T47D (cell line): Measurements from ENCODE around the gene CASK.

ENCODE experiments used
- DNase-seq, 2 experiments: peaks; one replicate each; pipeline versions ENCODE4 v3.0.0 to v3.0.0-alpha.2; 2011 to 2012; ENCODE audit warnings: low read depth in 1 of 2, low spot score in 1 of 2
- JUND ChIP-seq: IDR thresholded peaks from 2 replicates; pipeline ENCODE4 v1.6.1; 2012; ENCODE audit warnings: low read depth
- in situ Hi-C: cut with HindIII; loops from 2 replicates; pipeline ENCODE4 v1.10.0; 2016; ENCODE audit warnings: low sequenced_read_pairs, low pct_unique_long_range_greater_than_20kb

CASK gene

DNA sequence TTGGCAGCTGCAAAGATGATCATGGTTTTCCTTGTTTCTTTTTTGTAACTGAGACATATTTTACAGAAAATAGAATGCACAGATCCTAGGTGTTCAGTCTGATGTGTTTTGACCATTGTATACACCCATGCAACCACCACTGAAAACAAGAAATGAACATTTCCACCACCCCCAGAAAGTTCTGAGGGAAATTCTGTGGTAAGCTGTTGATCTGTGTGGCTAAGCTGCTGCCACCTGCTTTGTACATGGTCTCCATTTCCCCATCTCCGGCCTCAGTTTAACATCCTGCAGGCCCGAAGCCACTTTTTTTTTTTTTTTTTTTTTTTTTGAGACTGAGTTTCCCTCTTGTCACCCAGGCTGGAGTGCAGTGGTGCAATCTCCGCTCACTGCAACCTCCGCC is 411.0 kb downstream of the CASK start:
- in situ Hi-C loops, result no loop called here
- no peak for DNase-seq

DNA sequence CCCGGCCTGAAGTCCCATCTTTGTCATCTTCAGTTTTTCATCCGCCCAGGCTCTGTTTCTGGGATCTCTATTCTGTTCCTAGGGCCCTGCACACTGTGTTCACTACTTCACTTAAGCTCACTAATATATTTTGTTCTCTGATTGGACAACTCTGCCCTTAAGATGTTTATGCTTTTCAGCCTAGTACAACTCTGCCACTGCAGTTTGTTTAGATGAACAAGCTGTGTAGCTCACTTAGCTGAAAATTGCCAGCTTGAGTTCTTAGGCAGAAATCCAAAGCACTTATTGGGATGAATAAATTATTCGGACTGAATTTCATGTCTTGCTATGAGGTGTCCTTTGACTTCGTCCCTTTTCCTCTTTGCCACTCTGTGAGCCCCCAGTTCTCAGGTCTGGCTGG is 415.4 kb downstream of the CASK start:
- no peak for DNase-seq
- no peak for TF ChIP-seq JUND
- in situ Hi-C loops, result no loop called here

More for the DNA sequence above, 411.0 kb downstream of the CASK start:
- TF ChIP-seq JUND, result no peak

DNA sequence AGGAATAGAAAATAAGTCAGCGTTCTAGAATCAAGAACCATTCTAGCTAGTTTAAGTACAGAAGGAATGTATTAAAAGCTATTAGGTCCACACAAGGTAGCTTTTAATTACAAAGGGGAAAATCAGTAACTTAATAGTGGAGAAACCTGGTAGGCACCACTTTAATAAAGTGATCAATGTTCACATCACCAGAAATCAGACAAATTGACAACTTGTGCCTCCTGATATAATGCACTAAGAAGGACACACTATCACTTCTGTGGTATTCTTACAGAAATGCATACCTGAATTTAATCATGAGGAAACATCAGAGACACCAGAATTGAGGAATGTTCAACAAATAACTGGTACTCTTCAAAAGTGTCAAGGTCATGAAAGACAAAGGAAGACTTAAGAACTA is 421.4 kb downstream of the CASK start:
- TF ChIP-seq JUND, result no peak
- in situ Hi-C loops, result no loop called here
- no peak for DNase-seq

DNA sequence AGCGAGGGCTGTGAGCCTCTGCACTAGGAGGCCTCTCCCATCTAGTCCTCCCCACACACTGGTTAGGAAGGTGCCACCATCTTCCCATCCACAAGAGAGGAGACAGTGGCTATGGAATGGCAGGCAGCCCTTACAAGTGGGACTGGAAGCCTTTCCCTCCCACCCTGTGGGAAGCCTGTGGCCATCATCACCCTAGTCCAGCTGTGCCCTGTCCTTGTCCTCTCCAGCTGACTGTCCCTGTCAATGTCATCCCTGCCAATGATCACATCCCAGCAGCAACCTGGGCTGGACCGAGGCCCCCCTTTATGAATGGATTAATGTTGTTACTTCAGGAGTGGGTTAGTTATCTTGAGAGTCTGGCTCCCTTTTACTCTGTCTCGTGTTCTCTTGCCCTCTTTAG is 423.4 kb downstream of the CASK start:
- no peak for DNase-seq
- no peak for TF ChIP-seq JUND
- in situ Hi-C loops, result no loop called here

DNA sequence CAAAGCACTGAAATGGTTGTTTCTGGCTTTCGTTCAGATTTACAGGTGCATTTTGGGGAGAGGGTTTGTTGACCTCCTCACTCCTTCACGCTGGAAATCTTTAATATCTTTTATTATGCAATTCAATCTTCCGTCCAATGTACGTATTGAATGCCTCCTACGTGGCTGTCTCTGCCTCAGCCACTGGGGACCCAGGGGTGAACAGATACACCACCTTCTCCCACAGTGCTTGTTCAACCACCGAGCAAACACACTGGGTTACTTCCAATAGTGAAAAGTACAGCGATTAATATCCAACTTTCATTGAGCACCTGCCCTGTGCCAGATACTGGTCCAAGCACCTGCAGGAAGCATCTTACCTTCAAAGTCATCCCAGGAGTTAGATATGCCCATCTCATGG is 424.2 kb downstream of the CASK start:
- in situ Hi-C loops, result no loop called here
- no peak for TF ChIP-seq JUND
- no peak for DNase-seq

GRCh38 chrX:41491267-41492004 is 431.9 kb downstream of the CASK start:
- no peak for DNase-seq

DNA sequence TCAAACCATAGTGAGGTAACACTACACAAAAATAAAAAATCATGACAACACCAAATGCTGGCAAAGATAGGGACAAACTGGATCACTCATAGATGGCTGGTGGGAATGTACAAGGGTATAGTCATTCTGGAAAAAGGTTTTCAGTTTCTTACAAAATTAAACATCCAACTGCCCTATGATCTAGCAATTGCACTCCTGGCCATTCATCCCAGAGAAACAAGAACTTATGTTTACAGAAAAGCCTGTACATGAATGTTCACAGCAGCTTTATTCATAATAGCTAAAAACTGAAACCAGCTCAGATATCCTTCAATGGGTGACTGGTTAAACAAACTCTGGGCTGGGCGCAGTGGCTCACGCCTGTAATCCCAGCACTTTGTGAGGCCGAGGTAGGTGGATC is 432.9 kb downstream of the CASK start:
- no peak for TF ChIP-seq JUND
- in situ Hi-C loops, result no loop called here
- DNase-seq, result no peak

More at GRCh38 chrX:41491267-41492004, 431.9 kb downstream of the CASK start:
- in situ Hi-C loops, result no loop called here
- TF ChIP-seq JUND, result no peak

- TF ChIP-seq JUND, result no peak
- in situ Hi-C loops, result no loop called here
- DNase-seq, result no peak
These were observed 441.1 kb downstream of the CASK start for GRCh38 chrX:41482154-41482850.

DNA sequence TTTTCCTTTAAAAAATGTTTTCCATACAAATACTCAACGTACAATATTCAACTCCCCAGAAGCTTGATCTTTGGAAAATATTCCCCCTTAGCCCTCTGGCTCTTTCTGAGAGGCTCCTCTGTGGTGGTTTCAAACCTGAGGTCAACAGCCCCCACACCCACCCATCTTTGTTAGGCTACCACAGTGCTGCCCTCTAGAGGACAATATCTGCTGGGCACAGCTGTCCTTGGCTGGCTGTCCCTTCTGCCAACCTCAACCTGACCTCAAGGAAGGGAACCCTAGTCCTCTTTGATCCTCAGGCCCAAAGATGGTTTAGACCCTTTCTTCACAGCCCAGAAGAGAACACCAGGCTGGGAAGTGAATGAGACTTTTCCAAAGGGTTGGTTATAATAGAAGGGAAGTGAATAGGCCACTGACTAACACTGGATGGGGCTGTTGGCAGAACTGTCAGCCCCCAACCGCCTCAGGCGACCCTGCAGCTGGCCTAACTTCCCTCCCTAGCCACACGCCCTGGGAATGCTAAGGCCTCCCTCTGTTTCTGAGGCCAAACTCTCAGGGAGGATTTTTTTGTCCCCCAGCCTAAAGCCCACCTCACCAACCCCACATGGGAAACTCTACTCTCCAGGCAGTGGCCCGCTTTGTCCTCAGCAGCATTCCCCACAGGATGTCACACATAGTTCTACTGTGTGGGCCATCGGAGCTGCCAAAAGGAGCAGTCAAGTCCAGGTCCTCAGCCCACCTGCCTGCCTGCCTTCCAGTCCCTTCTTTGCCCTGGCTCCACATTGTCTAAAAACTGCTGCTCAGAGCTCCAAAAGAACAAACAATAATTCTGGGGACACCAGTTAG is 441.9 kb downstream of the CASK start:
- in situ Hi-C loops, result no loop called here
- TF ChIP-seq JUND, result no peak
- peak in 1 of 2 experiments; percentile 48 for DNase-seq

- no peak for TF ChIP-seq JUND
- no peak for DNase-seq
- in situ Hi-C loops, result no loop called here
These were observed 442.7 kb downstream of the CASK start for GRCh38 chrX:41480508-41481260.

DNA sequence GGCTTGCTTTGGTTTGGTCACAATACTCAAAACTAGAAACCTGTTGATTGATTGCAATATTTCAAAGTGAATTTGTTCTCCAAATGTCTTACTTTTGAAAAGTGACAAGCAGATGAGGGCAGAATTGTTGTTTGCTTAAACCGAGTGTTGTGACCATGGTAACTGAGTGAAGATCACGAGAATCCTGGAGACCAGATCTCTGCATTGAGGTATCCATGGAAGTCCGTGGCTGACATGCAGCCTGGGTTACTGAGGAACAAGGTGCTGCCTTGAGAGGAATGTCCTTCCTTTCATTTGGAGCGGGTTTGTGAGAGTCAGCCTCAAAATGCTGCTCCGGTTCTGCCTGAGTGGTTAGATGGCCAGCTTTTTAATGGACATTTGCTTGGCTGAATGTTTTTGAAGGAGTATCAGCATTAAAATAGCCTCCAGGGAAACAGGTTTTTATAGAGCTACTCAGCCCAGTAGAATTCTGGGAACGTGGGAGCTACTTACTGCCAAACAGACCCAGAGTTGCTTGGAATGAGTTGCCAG is 444.9 kb downstream of the CASK start:
- no peak for DNase-seq
- TF ChIP-seq JUND, result no peak
- in situ Hi-C loops, result no loop called here

- in situ Hi-C loops, result no loop called here
- no peak for TF ChIP-seq JUND
- no peak for DNase-seq
These were observed 447.6 kb downstream of the CASK start for GRCh38 chrX:41475591-41476241.
